ENCODE results near the gene NSD1.
"Not testable (repeated sequence)": the region's sequence is repeated elsewhere in the genome, so short reads cannot be mapped to it uniquely, and the experiment has no call there.

NSD1 gene

GRCh38 chr5:177176175-177176711, 42.7 kb downstream of the NSD1 start:
- H3K4me3 ChIP-seq (ENCODE audit: low read depth, low read length) = no peak overlapping the region
- ChIA-PET CTCF (no interaction called here), POLR2A (no interaction called here)
- no peak for TF ChIP-seq CTCF (IDR thresholded peaks at IDR 0.05; ENCODE audit: insufficient read depth, low read length, missing control alignments)
- no peak for DNase-seq (ENCODE audit: low read depth, low spot score)

GRCh38 chr5:177177847-177178437, 44.4 kb downstream of the NSD1 start:
- POLR2A ChIA-PET = interaction anchor here (0.6 kb wide), 1 partner anchor 31 kb away, joined by 3 read pairs; no protein-coding TSS in a partner anchor
- CTCF ChIA-PET = interaction anchor here (1.0 kb wide), 1 partner anchor 9 kb away, joined by 3 read pairs; no protein-coding TSS in a partner anchor

GRCh38 chr5:177178733-177179304, 45.2 kb downstream of the NSD1 start:
- CTCF ChIA-PET = no interaction called here
- TF ChIP-seq CTCF (IDR thresholded peaks at IDR 0.05; ENCODE audit: insufficient read depth, low read length, missing control alignments) = no peak
- POLR2A ChIA-PET = interaction anchor here (0.6 kb wide), 1 partner anchor 32 kb away, joined by 3 read pairs; no protein-coding TSS in a partner anchor

More at GRCh38 chr5:177177847-177178437, 44.4 kb downstream of the NSD1 start:
- not testable (repeated sequence) for DNase-seq (ENCODE audit: low read depth, low spot score); H3K4me3 ChIP-seq (ENCODE audit: low read depth, low read length)

GRCh38 chr5:177179431-177179830, 45.9 kb downstream of the NSD1 start:
- no peak for DNase-seq (ENCODE audit: low read depth, low spot score)
- CTCF ChIA-PET = no interaction called here
- POLR2A ChIA-PET = no interaction called here
- no peak overlapping the region for H3K4me3 ChIP-seq (ENCODE audit: low read depth, low read length)
- TF ChIP-seq CTCF (IDR thresholded peaks at IDR 0.05; ENCODE audit: insufficient read depth, low read length, missing control alignments) = no peak

More at GRCh38 chr5:177178733-177179304, 45.2 kb downstream of the NSD1 start:
- DNase-seq (ENCODE audit: low read depth, low spot score) = no peak
- no peak overlapping the region for H3K4me3 ChIP-seq (ENCODE audit: low read depth, low read length)

GRCh38 chr5:177183142-177183541, 49.6 kb downstream of the NSD1 start:
- POLR2A ChIA-PET = no interaction called here
- no peak for TF ChIP-seq CTCF (IDR thresholded peaks at IDR 0.05; ENCODE audit: insufficient read depth, low read length, missing control alignments)
- no peak overlapping the region for H3K4me3 ChIP-seq (ENCODE audit: low read depth, low read length)
- CTCF ChIA-PET = no interaction called here
- DNase-seq (ENCODE audit: low read depth, low spot score) = no peak

GRCh38 chr5:177183766-177184360, 50.3 kb downstream of the NSD1 start:
- H3K4me3 ChIP-seq (ENCODE audit: low read depth, low read length) = no peak overlapping the region
- no peak for DNase-seq (ENCODE audit: low read depth, low spot score)
- POLR2A ChIA-PET = interaction anchor here (0.6 kb wide), 1 partner anchor 62 kb away, joined by 3 read pairs; no protein-coding TSS in a partner anchor
- CTCF ChIA-PET = no interaction called here
- no peak for TF ChIP-seq CTCF (IDR thresholded peaks at IDR 0.05; ENCODE audit: insufficient read depth, low read length, missing control alignments)
